Heart left ventricle (tissue), 16 donors: ENCODE results near the gene PRM2. TPM values are rescaled to one million over a fixed set of nuclear protein-coding genes. Genes with fewer than 3 reads are reported as not detected.

ENCODE experiments used
- ATAC-seq, 4 donors: fragments of 200-7000 bp; cut with Tn5 transposase; one replicate each; pipeline ENCODE4 v1.9.1; 2020 to 2022; ENCODE audit warnings: moderate library complexity in 4 of 4, mild to moderate bottlenecking in 3 of 4, moderate number of reproducible peaks in 1 of 4
- DNase-seq, 5 donors: peaks; one replicate each; pipeline ENCODE4 v3.0.0-alpha.2; 2020
- H3K27ac ChIP-seq, 12 donors: fragments of 200-600 bp; sonication (generic) in 4 of 12; one replicate each; pipeline versions ENCODE4 v1.5.0 to v1.8.0; 2016 to 2022; ENCODE audit warnings: mild to moderate bottlenecking in 2 of 12
- H3K27me3 ChIP-seq, 9 donors: fragments of 200-600 bp; sonication (generic) in 2 of 9; one replicate each; pipeline versions ENCODE4 v1.5.1 to v1.8.0; 2016 to 2022; ENCODE audit warnings: mild to moderate bottlenecking in 3 of 9
- H3K36me3 ChIP-seq, 9 donors: fragments of 200-600 bp; sonication (generic) in 2 of 9; one replicate each; pipeline versions ENCODE4 v1.5.0 to v1.8.0; 2018 to 2022; ENCODE audit warnings: mild to moderate bottlenecking in 2 of 9
- H3K4me1 ChIP-seq, 12 donors: fragments of 200-600 bp; sonication (generic) in 4 of 12; one replicate each; pipeline versions ENCODE4 v1.5.0 to v1.8.0; 2016 to 2022; ENCODE audit warnings: mild to moderate bottlenecking in 3 of 12
- H3K4me3 ChIP-seq, 12 donors: fragments of 200-600 bp; sonication (generic) in 4 of 12; one replicate each; pipeline versions ENCODE4 v1.5.0 to v1.8.0; 2017 to 2022; ENCODE audit warnings: mild to moderate bottlenecking in 9 of 12, moderate library complexity in 4 of 12
- H3K9me3 ChIP-seq, 12 donors: fragments of 200-600 bp; sonication (generic) in 4 of 12; one replicate each; pipeline versions ENCODE4 v1.5.0 to v1.8.0; 2016 to 2022; ENCODE audit warnings: mild to moderate bottlenecking in 1 of 12
- POLR2A ChIP-seq, 2 donors: fragments of 450-650 bp; IDR thresholded peaks; one replicate each; pipeline ENCODE4 v1.6.1; 2017; ENCODE audit warnings: antibody characterized with exemption in 2 of 2, mild to moderate bottlenecking in 2 of 2, moderate library complexity in 2 of 2
- WGBS, 4 donors: extraction: QIAGEN DNeasy Blood & Tissue Kit in 2 of 4; methylation state at CpG; one replicate each; pipeline versions ENCODE4 v1.1.5 to v1.1.7; 2013 to 2018; 5-methylcytosine and 5-hydroxymethylcytosine counted together
- intact Hi-C, 10 donors: fragments of 100-400 bp; cut with DNase I; formaldehyde crosslinking; loops; one replicate each; pipeline versions ENCODE4 v1.11.1 to v1.14.2; 2022
- polyA plus RNA-seq, 2 donors: library from polyadenylated mRNA; stranded (reverse); fragments of 200-250 nt; gene quantifications; one replicate each; pipeline ENCODE4 v1.2.3, GENCODE V29; 2013
- total RNA-seq, 9 donors: library from RNA; depleted of rRNA in 2 of 9; stranded (reverse); fragments of >200 nt in 2 of 9; fragmentation: NEBNext Ultra II Directional in 3 of 9; extraction: Animal tissue kit (Norgen Biotek cat#: 25700) in 3 of 9; gene quantifications; one replicate each; pipeline versions ENCODE4 v1.1.0 to v1.2.4, GENCODE V29; 2016 to 2023
- TF ChIP-seq, protein P1 (sequence below), 12 donors: fragments of 200-600 bp; sonication (generic) in 4 of 12; IDR thresholded peaks; one replicate each; pipeline versions ENCODE4 v1.5.0 to v1.8.0; 2018 to 2022; ENCODE audit warnings: antibody characterized with exemption in 12 of 12, mild to moderate bottlenecking in 5 of 12
- donor health status: ischemic (EF 13 %, LVEDD 7.1; RV severe dilation, severe dysfunction).
- donor health status: healthy with polysubstance abuse.
- donor health status: DM: no; HTN: yes; CAD: no.
- donor health status: DM: no; HTN: no; CAD: no.
- donor health status: ischemic (EF 25% LVEDD 6.9; RV normal size, moderate dysfunction).
- donor health status: ischemic (EF 25% LVEDD 5.7; RV mildly dilated, moderate dysfunction).
- donor health status: healthy.
- donor health status: DM: yes; HTN: yes; CAD: no.
- donor health status: ischemic (EF 35%, LVEDD 5.7; RV mildly dilated, moderate dysfunction).
- donor health status: nonischemic (EF 11% LVEDD 7.7; RV severe dilation, severe dysfunction).
- donor health status: DM: yes; HTN: yes; CAD: no.
- donor health status: PGD.
- donor health status: ischemic (EF 29% LVEDD 5.4; RV normal size, mild dysfunction).
- donor health status: nonischemic (EF 23%, LVEDD 6.1; RV moderate dilation, normal function).

PRM2 gene
- total and polyA plus RNA-seq, 11 donors, result not detected

DNA sequence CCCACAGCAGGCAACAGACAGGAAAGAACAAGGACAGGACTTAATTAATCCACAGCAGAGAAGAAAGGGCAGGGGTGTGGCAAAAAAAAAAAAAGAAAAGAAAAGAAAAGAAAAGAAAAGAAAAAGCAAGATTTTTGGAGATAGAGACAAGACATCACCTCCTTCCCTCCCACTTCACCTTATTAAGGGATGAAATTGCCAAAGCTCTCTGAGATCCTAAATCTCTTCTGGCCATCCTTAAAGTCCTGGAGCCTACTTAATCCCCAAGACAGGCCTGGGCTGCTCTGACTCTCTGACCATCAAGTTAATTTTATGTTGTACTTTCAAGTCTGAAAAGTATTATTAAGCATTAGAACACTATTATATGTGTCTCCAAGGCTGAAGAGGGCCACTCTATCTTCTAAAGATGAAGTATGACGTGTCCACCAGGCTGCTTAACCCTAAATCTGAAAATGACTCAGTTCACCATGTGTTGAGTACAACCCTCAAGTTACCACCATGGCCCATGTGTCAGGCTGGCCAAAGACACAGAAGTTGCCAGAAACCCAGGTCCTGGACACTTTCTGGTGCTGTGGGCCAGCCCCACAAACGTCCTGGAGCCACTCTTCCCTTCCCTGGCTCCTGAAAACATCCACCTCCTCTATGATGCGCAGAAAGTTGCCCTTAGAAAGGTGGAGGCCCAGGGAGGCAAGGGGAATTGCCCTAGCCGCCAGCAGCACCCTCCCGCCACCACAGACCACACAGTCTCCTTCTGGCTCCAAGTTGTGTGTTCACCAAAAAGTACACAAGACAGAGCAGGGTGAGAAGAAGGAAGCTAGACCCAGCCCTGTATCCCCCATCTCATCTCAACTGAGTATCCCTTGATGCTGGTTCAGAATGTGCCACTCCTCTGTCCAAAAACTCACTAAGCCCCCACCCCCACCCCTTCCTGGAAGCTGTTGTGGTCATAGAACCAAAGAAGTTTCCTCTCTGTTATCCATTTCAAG, 23.0 kb downstream of the PRM2 start:
- intact Hi-C loops, result loop anchor here in 6 of 10 donors (5.0 to 10.0 kb wide), 7 partner anchors 89 to 509 kb away; partner anchors contain the start of gene NUBP1 (in 1 of the 6)
- no peaks in the 10 kb centered on the region for H3K27me3 ChIP-seq
- WGBS, 4 donors, result 80 to 89% (median 87%) methylated on average over 4 to 5 of the region's 5 CpGs
- H3K4me3 ChIP-seq, result peak overlapping the region in 2 of 12 donors; percentile 63 to 75
- H3K9me3 ChIP-seq, result no peaks in the 10 kb centered on the region
- ATAC-seq, result no peak
- peak overlapping the region in 2 of 12 donors; percentile 4 to 99 for H3K27ac ChIP-seq
- peaks cover 0 to 27% (median 0%) of the 10 kb centered on the region in 9 donors for H3K36me3 ChIP-seq
- DNase-seq, result peak in 1 of 5 donors; percentile 17
- no peak for TF ChIP-seq POLR2A (IDR thresholded peaks at IDR 0.05)
- TF ChIP-seq, protein P1, sequence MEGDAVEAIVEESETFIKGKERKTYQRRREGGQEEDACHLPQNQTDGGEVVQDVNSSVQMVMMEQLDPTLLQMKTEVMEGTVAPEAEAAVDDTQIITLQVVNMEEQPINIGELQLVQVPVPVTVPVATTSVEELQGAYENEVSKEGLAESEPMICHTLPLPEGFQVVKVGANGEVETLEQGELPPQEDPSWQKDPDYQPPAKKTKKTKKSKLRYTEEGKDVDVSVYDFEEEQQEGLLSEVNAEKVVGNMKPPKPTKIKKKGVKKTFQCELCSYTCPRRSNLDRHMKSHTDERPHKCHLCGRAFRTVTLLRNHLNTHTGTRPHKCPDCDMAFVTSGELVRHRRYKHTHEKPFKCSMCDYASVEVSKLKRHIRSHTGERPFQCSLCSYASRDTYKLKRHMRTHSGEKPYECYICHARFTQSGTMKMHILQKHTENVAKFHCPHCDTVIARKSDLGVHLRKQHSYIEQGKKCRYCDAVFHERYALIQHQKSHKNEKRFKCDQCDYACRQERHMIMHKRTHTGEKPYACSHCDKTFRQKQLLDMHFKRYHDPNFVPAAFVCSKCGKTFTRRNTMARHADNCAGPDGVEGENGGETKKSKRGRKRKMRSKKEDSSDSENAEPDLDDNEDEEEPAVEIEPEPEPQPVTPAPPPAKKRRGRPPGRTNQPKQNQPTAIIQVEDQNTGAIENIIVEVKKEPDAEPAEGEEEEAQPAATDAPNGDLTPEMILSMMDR (IDR thresholded peaks at IDR 0.05), result no peak
- H3K4me1 ChIP-seq, result peaks cover 0 to 44% (median 24%) of the 10 kb centered on the region in 12 donors

DNA sequence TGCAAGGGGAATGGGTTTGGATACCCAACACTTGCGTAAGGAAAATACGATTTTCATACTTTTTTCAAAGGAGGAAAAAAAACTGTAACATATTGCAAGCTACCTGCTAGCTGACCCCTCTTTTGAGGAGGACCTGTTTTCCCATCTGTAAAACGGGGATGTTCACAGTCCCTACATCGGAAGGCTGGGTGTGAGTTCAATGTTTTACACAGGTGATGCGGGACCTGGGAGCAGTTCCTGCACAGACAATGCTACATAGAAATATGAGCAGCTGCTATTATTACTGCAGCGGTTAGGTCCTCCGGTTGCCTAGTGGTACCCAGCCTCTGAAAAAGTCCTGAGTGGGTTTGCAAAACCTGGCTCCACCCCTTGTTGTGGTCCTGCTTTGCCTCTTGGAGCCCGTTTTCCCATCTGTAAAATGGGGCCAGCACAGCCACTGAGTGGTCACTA, 23.8 kb downstream of the PRM2 start:
- intact Hi-C loops, result loop anchor here in 6 of 10 donors (5.0 to 10.0 kb wide), 7 partner anchors 88 to 508 kb away; partner anchors contain the start of gene NUBP1 (in 1 of the 6)
- peak overlapping the region in 1 of 12 donors; percentile 99 for H3K27ac ChIP-seq

DNA sequence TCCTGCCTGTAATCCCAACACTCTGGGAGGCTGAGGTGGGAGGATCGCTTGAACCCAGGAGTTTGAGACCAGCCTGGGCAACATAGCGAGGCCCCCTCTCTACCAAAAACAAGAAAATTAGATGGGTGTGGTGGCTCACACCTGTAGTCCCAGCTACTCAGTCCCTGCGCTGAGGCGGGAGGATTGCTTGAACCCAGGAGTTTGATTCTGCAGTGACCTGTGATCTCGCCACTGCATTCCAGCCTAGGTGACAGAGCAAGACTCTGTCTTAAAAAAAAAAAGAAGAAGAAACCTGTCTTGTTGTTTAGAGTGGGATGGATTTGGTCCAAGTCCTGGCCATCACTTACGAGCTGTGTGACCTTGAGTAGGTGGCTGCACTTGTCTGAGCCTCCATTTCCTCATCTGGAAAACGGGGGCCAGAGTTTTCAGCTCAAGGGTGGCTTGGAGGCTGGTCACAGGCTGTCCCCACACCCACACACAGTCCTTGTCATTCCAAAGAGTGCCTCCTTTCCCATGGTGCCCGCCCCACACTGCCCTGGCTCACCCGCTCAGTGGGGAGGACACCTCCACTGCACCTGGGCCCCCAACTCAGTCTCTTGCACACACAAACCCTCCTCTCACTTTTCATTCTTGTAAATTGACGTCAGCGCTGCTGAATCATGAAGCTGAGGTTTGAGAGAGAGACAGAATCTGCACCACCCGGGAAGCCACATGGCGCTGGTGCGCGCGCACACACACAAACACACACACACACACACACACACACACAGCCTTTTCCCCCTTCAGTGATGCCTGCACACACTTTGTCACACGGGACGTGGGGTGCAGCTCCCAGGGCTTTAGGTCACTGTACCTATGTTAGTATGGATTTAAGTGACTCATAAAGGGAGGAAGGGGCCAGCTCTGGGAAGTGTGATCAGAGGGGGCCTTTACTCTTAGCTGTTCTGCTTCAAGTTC, 24.5 kb downstream of the PRM2 start:
- Histone ChIP-seq H3K36me3 (peaks cover 0 to 27% (median 0%) of the 10 kb centered on the region in 9 donors), H3K27me3 (no peaks in the 10 kb centered on the region), H3K9me3 (no peaks in the 10 kb centered on the region), H3K4me1 (peaks cover 0 to 30% (median 17%) of the 10 kb centered on the region in 12 donors), H3K4me3 (peak overlapping the region in 1 of 12 donors; percentile 75), H3K27ac (peak overlapping the region in 1 of 12 donors; percentile 99)
- intact Hi-C loops, result loop anchor here in 6 of 10 donors (5.0 to 10.0 kb wide), 7 partner anchors 87 to 507 kb away; partner anchors contain the start of gene NUBP1 (in 1 of the 6)
- DNase-seq (peak in 1 of 5 donors; percentile 54), ATAC-seq (no peak)
- WGBS, 4 donors, result 81 to 91% (median 85%) methylated on average over 17 to 18 of the region's 18 CpGs
- TF ChIP-seq, protein P1 (IDR thresholded peaks at IDR 0.05), result no peak
- no peak for TF ChIP-seq POLR2A (IDR thresholded peaks at IDR 0.05)

More for the DNA sequence above, 23.8 kb downstream of the PRM2 start:
- Histone ChIP-seq H3K27me3 (no peaks in the 10 kb centered on the region), H3K36me3 (peaks cover 0 to 27% (median 0%) of the 10 kb centered on the region in 9 donors), H3K9me3 (no peaks in the 10 kb centered on the region), H3K4me1 (peaks cover 0 to 37% (median 24%) of the 10 kb centered on the region in 12 donors), H3K4me3 (peak overlapping the region in 1 of 12 donors; percentile 75)
- TF ChIP-seq, protein P1 (IDR thresholded peaks at IDR 0.05), result no peak
- no peak for TF ChIP-seq POLR2A (IDR thresholded peaks at IDR 0.05)
- no peak for DNase-seq
- ATAC-seq, result no peak
- 92 to 96% (median 94%) methylated on average over 8 of the region's 8 CpGs for WGBS, 4 donors
